Neural crest cell (in vitro differentiated cells): ENCODE data around the gene MAP2K2. TPM values are rescaled to one million over a fixed set of nuclear protein-coding genes. Genes with fewer than 3 reads are reported as not detected.

ENCODE experiments used
- DNase-seq: peaks from one replicate; pipeline ENCODE4 v3.0.0; 2021; ENCODE audit warnings: low read depth, mixed read lengths, low spot score
- H3K27ac Mint-ChIP-seq: one replicate; pipeline ENCODE4 v1.8.0; 2021; ENCODE audit warnings: mild to moderate bottlenecking, mixed read lengths; ENCODE audit not compliant: unreplicated experiment
- H3K27me3 Mint-ChIP-seq: 2 replicates; pipeline ENCODE4 v1.8.0; 2021; ENCODE audit warnings: low read depth, mild to moderate bottlenecking, mixed read lengths
- H3K36me3 Mint-ChIP-seq: 2 replicates; pipeline ENCODE4 v1.8.0; 2021; ENCODE audit warnings: low read depth, mild to moderate bottlenecking, mixed read lengths
- H3K4me1 Mint-ChIP-seq: 2 replicates; pipeline ENCODE4 v1.8.0; 2021; ENCODE audit warnings: mixed read lengths
- H3K4me3 Mint-ChIP-seq: one replicate; pipeline ENCODE4 v1.8.0; 2021; ENCODE audit warnings: mild to moderate bottlenecking, mixed read lengths
- H3K9me3 Mint-ChIP-seq: 2 replicates; pipeline ENCODE4 v1.8.0; 2021; ENCODE audit warnings: mixed read lengths
- CTCF ChIP-seq: fragments of 200-600 bp; sonication (generic); conservative IDR thresholded peaks from 2 replicates; pipeline ENCODE4 v1.5.0; 2021; ENCODE audit warnings: antibody characterized with exemption, mild to moderate bottlenecking
- total RNA-seq: library from RNA; stranded (reverse); gene quantifications from 2 replicates; pipeline ENCODE4 v1.2.1, GENCODE V29; 2021

Gene MAP2K2
- total RNA-seq, 1 donor from 2014 or later, result 178 TPM

- DNase-seq, result no peak
- no peak for TF ChIP-seq CTCF
- H3K4me1 Mint-ChIP-seq, result no peaks in the 10 kb centered on the region
- H3K36me3 Mint-ChIP-seq, result no peaks in the 10 kb centered on the region
- H3K27ac Mint-ChIP-seq, result no peak overlapping the region
- H3K27me3 Mint-ChIP-seq, result no peaks in the 10 kb centered on the region
- H3K4me3 Mint-ChIP-seq, result peak overlapping the region; percentile 47
- no peaks in the 10 kb centered on the region for H3K9me3 Mint-ChIP-seq
Observed at GRCh38 chr19:4084547-4084877, 39.4 kb downstream of the MAP2K2 start.

- H3K36me3 Mint-ChIP-seq, result no peaks in the 10 kb centered on the region
Observed at GRCh38 chr19:4083677-4084546, 40.0 kb downstream of the MAP2K2 start.

DNA sequence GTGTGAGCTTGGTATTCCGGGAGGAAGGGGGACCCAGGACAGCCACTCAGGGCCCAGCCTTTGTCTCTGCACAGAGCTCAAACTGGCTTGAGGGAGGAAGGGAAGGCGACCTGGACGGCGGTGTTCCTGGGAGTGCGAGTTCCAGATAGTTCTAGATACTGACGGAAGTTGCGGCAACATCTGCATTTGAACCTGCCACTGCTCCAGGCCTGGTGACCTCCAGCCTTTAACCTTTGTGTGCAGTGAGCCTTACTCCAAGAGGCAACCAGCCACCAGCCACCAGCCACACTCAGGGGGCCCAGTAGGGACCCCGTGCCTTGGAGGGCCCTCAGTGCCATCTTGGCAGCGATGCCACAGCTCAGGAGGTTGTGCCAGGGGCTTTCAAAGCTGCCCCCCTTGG is 41.8 kb downstream of the MAP2K2 start:
- Mint-ChIP-seq H3K9me3 (no peaks in the 10 kb centered on the region), H3K4me1 (no peaks in the 10 kb centered on the region), H3K27me3 (no peaks in the 10 kb centered on the region), H3K4me3 (no peak overlapping the region), H3K36me3 (no peaks in the 10 kb centered on the region), H3K27ac (no peak overlapping the region)
- DNase-seq, result no peak
- TF ChIP-seq CTCF, result no peak

More at GRCh38 chr19:4083677-4084546, 40.0 kb downstream of the MAP2K2 start:
- no peak for DNase-seq
- TF ChIP-seq CTCF, result no peak
- H3K27ac Mint-ChIP-seq, result no peak overlapping the region
- H3K9me3 Mint-ChIP-seq, result no peaks in the 10 kb centered on the region
- peak overlapping the region; percentile 47 for H3K4me3 Mint-ChIP-seq
- H3K4me1 Mint-ChIP-seq, result no peaks in the 10 kb centered on the region
- H3K27me3 Mint-ChIP-seq, result no peaks in the 10 kb centered on the region

DNA sequence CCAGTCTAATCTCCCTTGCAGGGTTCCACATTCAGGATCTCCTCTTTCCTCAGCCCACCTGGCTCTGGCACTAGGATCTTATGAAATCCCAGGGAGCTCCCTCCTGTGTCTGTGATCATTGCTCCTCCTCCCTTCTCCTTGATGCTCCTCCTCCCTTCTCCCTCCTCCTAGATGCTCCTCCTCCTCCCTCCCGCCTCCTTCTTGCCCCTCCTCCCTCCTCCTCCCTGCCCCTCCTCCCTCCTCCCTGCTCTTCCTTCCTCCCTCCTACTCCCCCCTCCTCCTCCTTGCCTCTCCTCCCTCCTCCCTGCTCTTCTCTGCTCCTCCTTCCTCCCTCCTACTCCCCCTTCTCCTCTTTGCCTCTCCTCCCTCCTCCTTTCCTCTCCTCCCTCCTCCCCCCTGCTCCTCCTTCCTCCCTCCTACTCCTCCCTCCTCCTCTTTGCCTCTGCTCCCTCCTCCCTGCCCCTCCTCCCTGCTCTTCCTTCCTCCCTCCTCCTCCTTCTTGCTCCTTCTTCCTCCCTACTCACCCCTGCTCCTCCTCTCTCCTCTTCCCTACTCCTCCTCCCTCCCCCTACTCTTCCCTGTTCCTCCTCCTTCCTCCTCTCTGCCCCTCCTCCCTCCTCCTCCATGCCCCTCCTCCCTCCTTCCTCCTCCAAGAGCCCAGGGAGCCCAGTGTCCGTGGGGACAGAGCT is 42.3 kb downstream of the MAP2K2 start:
- Mint-ChIP-seq H3K4me1 (no peaks in the 10 kb centered on the region), H3K27ac (no peak overlapping the region), H3K36me3 (no peaks in the 10 kb centered on the region), H3K9me3 (no peaks in the 10 kb centered on the region), H3K4me3 (no peak overlapping the region), H3K27me3 (peaks cover 2% of the 10 kb centered on the region)
- DNase-seq, result no peak
- no peak for TF ChIP-seq CTCF

GRCh38 chr19:4080473-4080872 is 43.4 kb downstream of the MAP2K2 start:
- no peak for DNase-seq
- no peak overlapping the region for H3K27ac Mint-ChIP-seq
- no peaks in the 10 kb centered on the region for H3K36me3 Mint-ChIP-seq
- TF ChIP-seq CTCF, result no peak
- no peak overlapping the region for H3K4me3 Mint-ChIP-seq
- no peaks in the 10 kb centered on the region for H3K4me1 Mint-ChIP-seq
- H3K27me3 Mint-ChIP-seq, result peaks cover 2% of the 10 kb centered on the region
- no peaks in the 10 kb centered on the region for H3K9me3 Mint-ChIP-seq
